K562 (cell line): Measurements from ENCODE around the gene DIS3L. TPM values are rescaled to one million over a fixed set of nuclear protein-coding genes. Genes with fewer than 3 reads are reported as not detected.

Source experiments
- ATAC-seq: fragments of 200-7000 bp; cut with Tn5 transposase; 3 replicates; pipeline ENCODE4 v1.9.1; 2020; ENCODE audit warnings: moderate library complexity
- BruUV-seq: library from RNA; stranded (reverse); fragments of 400-500 nt; replicated peaks from 2 replicates; lab custom pipeline; 2021; lab: Mats Ljungman, UMichigan
- CTCF ChIA-PET: fragments of 300-600 bp; formaldehyde crosslinking; extraction: SDS; loops from one replicate; lab custom pipeline; 2021; ENCODE audit warnings: low intra/inter-chr PET ratio; lab: Yijun Ruan, JAX
- POLR2A ChIA-PET: fragments of 300-600, 350-650 bp; sonication (Branson Sonifier 250); formaldehyde crosslinking; extraction: SDS; loops from one replicate; lab custom pipeline; 2021; ENCODE audit warnings: antibody characterized with exemption, inconsistent platforms; lab: Yijun Ruan, JAX
- DNase-seq, 4 experiments: peaks; one replicate each; pipeline versions ENCODE4 v3.0.0 to v3.0.0-alpha.2; 2011 to 2018; ENCODE audit warnings: low spot score in 3 of 4, mixed read lengths in 3 of 4; ENCODE audit errors: extremely low read depth in 1 of 4
- FAIRE-seq: peaks from 2 replicates; lab custom pipeline; 2011; peaks lifted over from hg19 to GRCh38; lab: Jason Lieb, UNC
- H2AFZ ChIP-seq: 2 replicates; pipeline ENCODE4 v1.6.0; 2011; ENCODE audit warnings: low read depth, low read length, control low read depth, inconsistent platforms
- H3K27ac ChIP-seq: fragments of 200-600 bp; 3 replicates; pipeline ENCODE4 v1.8.0; 2011; ENCODE audit warnings: low read depth, mild to moderate bottlenecking, control low read depth, inconsistent platforms, low read length, moderate library complexity, mixed read lengths; ENCODE audit errors: extremely low read depth
- H3K27me3 ChIP-seq, 2 experiments: fragments of 300-600 bp in 1 of 2; 2 replicates in 1 of 2; 3 replicates in 1 of 2; pipeline versions ENCODE4 v1.6.0 to v1.8.0; 2011; ENCODE audit warnings: inconsistent platforms in 2 of 2, low read length in 2 of 2, mild to moderate bottlenecking in 1 of 2, mixed read lengths in 1 of 2, moderate library complexity in 1 of 2; ENCODE audit not compliant: control insufficient read depth in 2 of 2, insufficient read depth in 2 of 2
- H3K36me3 ChIP-seq: fragments of 300-600 bp; 3 replicates; pipeline ENCODE4 v1.8.0; 2011; ENCODE audit warnings: mild to moderate bottlenecking, low read length, inconsistent platforms; ENCODE audit not compliant: control insufficient read depth, insufficient read depth
- H3K4me1 ChIP-seq, 2 experiments: fragments of 200-600 bp in 1 of 2; replicated peaks in 1 of 2; 2 replicates in 1 of 2; 3 replicates in 1 of 2; pipeline versions ENCODE4 v1.5.1 to v1.8.0; 2011; ENCODE audit warnings: inconsistent platforms in 2 of 2, low read length in 2 of 2, mild to moderate bottlenecking in 1 of 2, mixed read lengths in 1 of 2, moderate library complexity in 1 of 2; ENCODE audit not compliant: control insufficient read depth in 2 of 2, insufficient read depth in 2 of 2
- H3K4me2 ChIP-seq: 2 replicates; pipeline ENCODE4 v1.6.1; 2011; ENCODE audit warnings: low read length, control low read depth, inconsistent platforms, mixed read lengths; ENCODE audit not compliant: insufficient read depth
- H3K4me3 ChIP-seq: fragments of 200-600 bp; sonication (generic), shearing (Covaris generic); 2 replicates; pipeline ENCODE4 v1.5.1; 2016; ENCODE audit warnings: control low read depth, inconsistent platforms
- H3K79me2 ChIP-seq: fragments of 200-600 bp; 3 replicates; pipeline ENCODE4 v1.8.0; 2011; ENCODE audit warnings: low read length, inconsistent platforms; ENCODE audit not compliant: control insufficient read depth, insufficient read depth
- H3K9ac ChIP-seq, 2 experiments: 2 replicates each; pipeline versions ENCODE4 v1.6.0 to v1.6.1; 2011; ENCODE audit warnings: low read depth in 2 of 2, low read length in 2 of 2, control low read depth in 1 of 2, inconsistent platforms in 1 of 2, mild to moderate bottlenecking in 1 of 2, mixed read lengths in 1 of 2; ENCODE audit not compliant: insufficient read depth in 1 of 2
- H3K9me1 ChIP-seq: one replicate; pipeline ENCODE4 v1.6.0; 2011; ENCODE audit warnings: inconsistent platforms, mild to moderate bottlenecking, low read length, moderate library complexity; ENCODE audit not compliant: control insufficient read depth, insufficient read depth
- H3K9me3 ChIP-seq: replicated peaks from 2 replicates; pipeline ENCODE4 v1.5.1; 2011; ENCODE audit warnings: low read depth, low read length, inconsistent platforms; ENCODE audit not compliant: control insufficient read depth, insufficient read depth
- H4K20me1 ChIP-seq: replicated peaks from 2 replicates; pipeline ENCODE4 v1.6.1; 2011; ENCODE audit warnings: low read length, inconsistent platforms, mixed read lengths; ENCODE audit not compliant: control insufficient read depth, insufficient read depth
- ETV5 ChIP-seq: sonication (generic); formaldehyde crosslinking; IDR thresholded peaks from 2 replicates; pipeline ENCODE4 v1.4.0; 2020; ENCODE audit warnings: low read depth, mild to moderate bottlenecking, missing genetic modification reagents
- PML ChIP-seq: IDR thresholded peaks from 2 replicates; pipeline ENCODE4 v1.6.1; 2012; ENCODE audit warnings: low read length, inconsistent platforms
- RBM14 ChIP-seq: fragments of 200-400 bp; formaldehyde crosslinking; IDR thresholded peaks from 2 replicates; pipeline ENCODE4 v1.6.1; 2018; ENCODE audit warnings: low read depth, mild to moderate bottlenecking, low read length, moderate library complexity, borderline replicate concordance; ENCODE audit not compliant: insufficient read depth
- ZNF586 ChIP-seq: fragments of 450-650 bp; formaldehyde crosslinking; conservative IDR thresholded peaks from 2 replicates; pipeline ENCODE4 v1.4.0; 2020; ENCODE audit warnings: mild to moderate bottlenecking, moderate library complexity
- WGBS: fragments of 100-300 bp; shearing (Covaris generic); methylation state at CpG from one replicate; pipeline ENCODE4 v1.1.6; 2016; ENCODE audit warnings: low coverage, mixed read lengths; ENCODE audit not compliant: insufficient coverage; ENCODE audit errors: missing lambda C conversion rate; 5-methylcytosine and 5-hydroxymethylcytosine counted together
- in situ Hi-C: fragments of 300-500 bp; cut with MboI; formaldehyde crosslinking; loops from 4 replicates; pipeline ENCODE4 v1.15.0; 2018; ENCODE audit warnings: inconsistent platforms, mixed read lengths
- intact Hi-C: fragments of 100-400 bp; cut with micrococcal nuclease; formaldehyde crosslinking; loops from 2 replicates; pipeline ENCODE4 v1.14.2; 2022
- polyA plus RNA-seq, 8 experiments: library from polyadenylated mRNA; depleted of rRNA in 4 of 8; stranded (reverse) in 5 of 8; unstranded in 3 of 8; fragments of >200 nt; fragmentation: Nextera tagmentation in 2 of 8; fragmentation: Illumina TruSeq in 1 of 8; extraction: Ambion mirVana in 2 of 8; extraction: Trizol in 1 of 8; gene quantifications; 2 replicates each; pipeline versions ENCODE4 v1.2.1 to v1.2.3, GENCODE V29; 2011 to 2014; ENCODE audit warnings: inconsistent platforms in 1 of 8, missing spikeins in 1 of 8
- total RNA-seq, 7 experiments: library from RNA; depleted of rRNA in 6 of 7; stranded (reverse); fragments of >200 nt in 6 of 7; fragmentation: Illumina TruSeq in 2 of 7; extraction: Trizol in 2 of 7; gene quantifications; 2 replicates each; pipeline versions ENCODE4 v1.2.1 to v1.2.3, GENCODE V29; 2011 to 2021; ENCODE audit warnings: low replicate concordance in 1 of 7
- TF ChIP-seq, protein P1 (sequence below): fragments of 450-650 bp; IDR thresholded peaks from 2 replicates; pipeline ENCODE4 v1.6.1; 2018; ENCODE audit warnings: mild to moderate bottlenecking, low read depth; ENCODE audit not compliant: partially characterized antibody
- TF ChIP-seq, protein P2 (sequence below): fragments of 250-450 bp; sonication (Bioruptor Pico); IDR thresholded peaks from 2 replicates; pipeline ENCODE4 v1.8.0; 2022; ENCODE audit warnings: inconsistent platforms, mild to moderate bottlenecking, moderate library complexity, borderline replicate concordance
- TF ChIP-seq, protein P3 (sequence below): fragments of 250-450 bp; sonication (Bioruptor Pico); IDR thresholded peaks from 2 replicates; pipeline ENCODE4 v1.5.0; 2022; ENCODE audit warnings: mild to moderate bottlenecking
- TF ChIP-seq, protein P4 (sequence below), 2 experiments: fragments of 450-650 bp; IDR thresholded peaks; 2 replicates each; pipeline ENCODE4 v1.6.1; 2016; ENCODE audit warnings: mild to moderate bottlenecking in 2 of 2, borderline replicate concordance in 1 of 2, low read depth in 1 of 2, moderate library complexity in 1 of 2

Gene DIS3L
- total and polyA plus RNA-seq, 9 of the 15 experiments (the other 6 are each of a cell fraction or from before 2014, with no cell fraction given): 5.9 to 34.6 (median 16.9) TPM

DNA sequence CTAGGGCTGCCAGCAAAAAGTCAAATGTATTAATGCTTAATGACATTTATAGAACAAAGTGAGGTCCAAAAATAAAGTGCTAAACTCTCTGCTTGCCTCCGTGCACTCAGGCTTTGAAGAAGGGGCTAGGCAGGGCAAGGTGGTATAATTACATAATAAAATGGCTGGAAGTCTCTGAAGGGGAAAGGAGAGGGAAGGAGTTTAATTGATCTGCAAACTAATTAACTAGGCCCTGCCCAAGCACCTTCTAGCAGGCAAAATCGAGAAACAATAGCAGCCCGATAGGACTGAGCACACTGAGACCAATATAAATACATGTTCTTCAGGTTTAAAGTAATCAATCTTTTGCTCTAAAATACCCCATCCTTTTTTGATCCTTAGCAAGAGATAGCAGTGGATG lies 13.0 kb downstream of the DIS3L start:
- Histone ChIP-seq H3K9me3 (no peaks in the 10 kb centered on the region), H3K27me3 (no peaks in the 10 kb centered on the region), H3K27ac (no peak overlapping the region), H2AFZ (no peak overlapping the region), H3K36me3 (peaks cover 40% of the 10 kb centered on the region), H3K9ac (no peak overlapping the region), H3K4me2 (no peak overlapping the region), H3K4me1 (peaks cover 0 to 3% of the 10 kb centered on the region in 2 experiments; a peak in 2 of 5 replicates), H3K79me2 (no peaks in the 10 kb centered on the region), H4K20me1 (no peaks in the 10 kb centered on the region), H3K4me3 (no peak overlapping the region), H3K9me1 (no peaks in the 10 kb centered on the region)
- ChIA-PET POLR2A (interaction anchor here (0.8 kb wide), 1 partner anchor 100 kb away, joined by 3 read pairs; no protein-coding TSS in a partner anchor), CTCF (no interaction called here)
- DNase-seq (no peak), FAIRE-seq (no peak), ATAC-seq (no peak)
- no TSS peak for BruUV-seq
- in situ Hi-C loops: no loop called here
- WGBS: 74% methylated on average over 3 of the region's 3 CpGs
- intact Hi-C loops: no loop called here
- TF ChIP-seq PML: no peak
- no peak for TF ChIP-seq ETV5 (CRISPR knock-in tag)
- TF ChIP-seq, protein P1, sequence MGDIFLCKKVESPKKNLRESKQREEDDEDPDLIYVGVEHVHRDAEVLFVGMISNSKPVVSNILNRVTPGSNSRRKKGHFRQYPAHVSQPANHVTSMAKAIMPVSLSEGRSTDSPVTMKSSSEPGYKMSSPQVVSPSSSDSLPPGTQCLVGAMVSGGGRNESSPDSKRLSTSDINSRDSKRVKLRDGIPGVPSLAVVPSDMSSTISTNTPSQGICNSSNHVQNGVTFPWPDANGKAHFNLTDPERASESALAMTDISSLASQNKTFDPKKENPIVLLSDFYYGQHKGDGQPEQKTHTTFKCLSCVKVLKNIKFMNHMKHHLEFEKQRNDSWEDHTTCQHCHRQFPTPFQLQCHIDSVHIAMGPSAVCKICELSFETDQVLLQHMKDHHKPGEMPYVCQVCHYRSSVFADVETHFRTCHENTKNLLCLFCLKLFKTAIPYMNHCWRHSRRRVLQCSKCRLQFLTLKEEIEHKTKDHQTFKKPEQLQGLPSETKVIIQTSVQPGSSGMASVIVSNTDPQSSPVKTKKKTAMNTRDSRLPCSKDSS: no peak
- TF ChIP-seq, protein P2, sequence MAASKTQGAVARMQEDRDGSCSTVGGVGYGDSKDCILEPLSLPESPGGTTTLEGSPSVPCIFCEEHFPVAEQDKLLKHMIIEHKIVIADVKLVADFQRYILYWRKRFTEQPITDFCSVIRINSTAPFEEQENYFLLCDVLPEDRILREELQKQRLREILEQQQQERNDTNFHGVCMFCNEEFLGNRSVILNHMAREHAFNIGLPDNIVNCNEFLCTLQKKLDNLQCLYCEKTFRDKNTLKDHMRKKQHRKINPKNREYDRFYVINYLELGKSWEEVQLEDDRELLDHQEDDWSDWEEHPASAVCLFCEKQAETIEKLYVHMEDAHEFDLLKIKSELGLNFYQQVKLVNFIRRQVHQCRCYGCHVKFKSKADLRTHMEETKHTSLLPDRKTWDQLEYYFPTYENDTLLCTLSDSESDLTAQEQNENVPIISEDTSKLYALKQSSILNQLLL (CRISPR knock-in tag): no peak
- TF ChIP-seq ZNF586 (CRISPR knock-in tag): no peak
- TF ChIP-seq, protein P3, sequence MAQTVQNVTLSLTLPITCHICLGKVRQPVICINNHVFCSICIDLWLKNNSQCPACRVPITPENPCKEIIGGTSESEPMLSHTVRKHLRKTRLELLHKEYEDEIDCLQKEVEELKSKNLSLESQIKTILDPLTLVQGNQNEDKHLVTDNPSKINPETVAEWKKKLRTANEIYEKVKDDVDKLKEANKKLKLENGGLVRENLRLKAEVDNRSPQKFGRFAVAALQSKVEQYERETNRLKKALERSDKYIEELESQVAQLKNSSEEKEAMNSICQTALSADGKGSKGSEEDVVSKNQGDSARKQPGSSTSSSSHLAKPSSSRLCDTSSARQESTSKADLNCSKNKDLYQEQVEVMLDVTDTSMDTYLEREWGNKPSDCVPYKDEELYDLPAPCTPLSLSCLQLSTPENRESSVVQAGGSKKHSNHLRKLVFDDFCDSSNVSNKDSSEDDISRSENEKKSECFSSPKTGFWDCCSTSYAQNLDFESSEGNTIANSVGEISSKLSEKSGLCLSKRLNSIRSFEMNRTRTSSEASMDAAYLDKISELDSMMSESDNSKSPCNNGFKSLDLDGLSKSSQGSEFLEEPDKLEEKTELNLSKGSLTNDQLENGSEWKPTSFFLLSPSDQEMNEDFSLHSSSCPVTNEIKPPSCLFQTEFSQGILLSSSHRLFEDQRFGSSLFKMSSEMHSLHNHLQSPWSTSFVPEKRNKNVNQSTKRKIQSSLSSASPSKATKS (CRISPR knock-in tag): no peak
- TF ChIP-seq, protein P4, sequence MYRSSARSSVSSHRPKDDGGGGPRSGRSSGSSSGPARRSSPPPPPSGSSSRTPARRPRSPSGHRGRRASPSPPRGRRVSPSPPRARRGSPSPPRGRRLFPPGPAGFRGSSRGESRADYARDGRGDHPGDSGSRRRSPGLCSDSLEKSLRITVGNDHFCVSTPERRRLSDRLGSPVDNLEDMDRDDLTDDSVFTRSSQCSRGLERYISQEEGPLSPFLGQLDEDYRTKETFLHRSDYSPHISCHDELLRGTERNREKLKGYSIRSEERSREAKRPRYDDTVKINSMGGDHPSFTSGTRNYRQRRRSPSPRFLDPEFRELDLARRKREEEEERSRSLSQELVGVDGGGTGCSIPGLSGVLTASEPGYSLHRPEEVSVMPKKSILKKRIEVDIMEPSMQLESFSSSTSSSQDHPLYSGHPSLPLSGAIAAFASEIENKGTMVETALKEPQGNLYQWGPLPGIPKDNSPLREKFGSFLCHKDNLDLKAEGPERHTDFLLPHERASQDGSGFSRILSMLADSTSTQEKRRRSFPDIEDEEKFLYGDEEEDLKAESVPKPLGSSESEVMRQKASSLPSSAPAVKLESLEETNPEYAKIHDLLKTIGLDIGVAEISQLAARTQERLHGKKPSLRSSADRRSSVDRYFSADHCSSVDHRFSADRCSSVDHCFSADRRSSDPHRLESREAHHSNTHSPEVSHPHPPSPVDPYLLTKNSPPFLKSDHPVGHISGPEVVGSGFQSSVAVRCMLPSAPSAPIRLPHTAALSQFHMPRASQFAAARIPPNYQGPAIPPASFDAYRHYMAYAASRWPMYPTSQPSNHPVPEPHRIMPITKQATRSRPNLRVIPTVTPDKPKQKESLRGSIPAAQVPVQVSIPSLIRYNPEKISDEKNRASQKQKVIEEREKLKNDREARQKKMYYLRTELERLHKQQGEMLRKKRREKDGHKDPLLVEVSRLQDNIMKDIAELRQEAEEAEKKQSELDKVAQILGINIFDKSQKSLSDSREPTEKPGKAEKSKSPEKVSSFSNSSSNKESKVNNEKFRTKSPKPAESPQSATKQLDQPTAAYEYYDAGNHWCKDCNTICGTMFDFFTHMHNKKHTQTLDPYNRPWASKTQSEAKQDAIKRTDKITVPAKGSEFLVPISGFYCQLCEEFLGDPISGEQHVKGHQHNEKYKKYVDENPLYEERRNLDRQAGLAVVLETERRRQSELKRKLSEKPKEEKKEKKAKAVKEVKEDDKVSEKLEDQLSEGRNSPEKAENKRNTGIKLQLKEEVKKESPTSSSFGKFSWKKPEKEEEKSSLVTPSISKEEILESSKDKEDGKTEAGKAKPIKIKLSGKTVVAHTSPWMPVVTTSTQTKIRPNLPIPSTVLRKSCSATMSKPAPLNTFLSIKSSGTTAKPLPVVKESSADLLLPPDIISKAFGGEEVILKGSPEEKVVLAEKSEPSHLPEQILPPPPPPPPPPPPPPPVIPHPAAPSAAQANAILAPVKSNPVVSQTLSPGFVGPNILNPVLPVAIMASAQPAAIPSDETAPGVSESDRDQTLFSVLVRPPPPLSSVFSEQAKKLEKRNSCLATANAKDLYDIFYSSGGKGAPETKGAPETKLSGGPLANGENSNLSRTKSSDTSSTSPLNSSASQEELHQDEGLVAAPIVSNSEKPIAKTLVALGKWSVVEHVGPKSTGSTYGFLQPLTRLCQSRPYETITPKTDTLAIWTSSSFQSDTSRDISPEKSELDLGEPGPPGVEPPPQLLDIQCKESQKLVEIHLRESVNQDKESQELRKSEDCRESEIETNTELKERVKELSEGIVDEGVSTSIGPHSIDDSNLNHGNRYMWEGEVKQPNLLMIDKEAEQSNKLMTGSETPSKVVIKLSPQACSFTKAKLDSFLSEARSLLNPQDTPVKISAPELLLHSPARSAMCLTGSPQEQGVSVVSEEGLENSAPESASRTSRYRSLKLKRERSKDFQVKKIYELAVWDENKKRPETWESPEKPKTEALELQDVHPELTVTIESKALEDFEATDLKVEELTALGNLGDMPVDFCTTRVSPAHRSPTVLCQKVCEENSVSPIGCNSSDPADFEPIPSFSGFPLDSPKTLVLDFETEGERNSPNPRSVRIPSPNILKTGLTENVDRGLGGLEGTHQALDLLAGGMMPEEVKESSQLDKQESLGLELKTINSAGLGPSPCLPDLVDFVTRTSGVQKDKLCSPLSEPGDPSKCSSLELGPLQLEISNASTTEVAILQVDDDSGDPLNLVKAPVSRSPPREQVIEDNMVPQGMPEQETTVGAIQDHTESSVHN (IDR thresholded peaks at IDR 0.05; ENCODE audit: borderline replicate concordance in 1 of 2, low read depth in 1 of 2): no peak
- TF ChIP-seq RBM14: no peak
